H1 (cell line): ENCODE measurements around the gene ACVR1. TPM values are rescaled to one million over a fixed set of nuclear protein-coding genes. Genes with fewer than 3 reads are reported as not detected.

Experiments
- CTCF ChIA-PET: fragments of 300-600 bp; sonication (Branson Sonifier 250); formaldehyde crosslinking; loops from one replicate; lab custom pipeline; 2021; ENCODE audit not compliant: partially characterized antibody; lab: Charles Lee
- POLR2A ChIA-PET: fragments of 300-600 bp; sonication (Branson Sonifier 250); formaldehyde crosslinking; loops from one replicate; lab custom pipeline; 2021; ENCODE audit warnings: inconsistent platforms; ENCODE audit not compliant: partially characterized antibody; lab: Charles Lee
- DNase-seq, 2 experiments: peaks; one replicate each; pipeline versions ENCODE4 v3.0.0 to v3.0.0-alpha.2; 2010 to 2022; ENCODE audit warnings: low spot score in 2 of 2, low read depth in 1 of 2, mixed read lengths in 1 of 2
- FAIRE-seq: peaks from 2 replicates; lab custom pipeline; 2011; peaks lifted over from hg19 to GRCh38; lab: Jason Lieb, UNC
- H2AFZ ChIP-seq: 2 replicates; pipeline ENCODE4 v1.8.1; 2012; ENCODE audit warnings: low read length, inconsistent platforms
- H2AK5ac ChIP-seq: 2 replicates; pipeline ENCODE4 v1.6.1; 2013; ENCODE audit warnings: low read depth, low read length
- H2BK120ac ChIP-seq: replicated peaks from 2 replicates; pipeline ENCODE3; 2013; ENCODE audit warnings: low read depth, low read length, inconsistent platforms
- H2BK12ac ChIP-seq: 2 replicates; pipeline ENCODE4 v1.6.1; 2013; ENCODE audit warnings: low read depth, low read length
- H2BK15ac ChIP-seq: 2 replicates; pipeline ENCODE4 v1.6.1; 2013; ENCODE audit warnings: low read length
- H2BK20ac ChIP-seq: 2 replicates; pipeline ENCODE4 v1.6.1; 2013; ENCODE audit warnings: low read length
- H2BK5ac ChIP-seq: 2 replicates; pipeline ENCODE4 v1.6.1; 2013; ENCODE audit warnings: low read depth, low read length
- H3K14ac ChIP-seq: 2 replicates; pipeline ENCODE4 v1.6.1; 2013; ENCODE audit warnings: inconsistent platforms; ENCODE audit not compliant: insufficient read length
- H3K18ac ChIP-seq: 2 replicates; pipeline ENCODE4 v1.6.1; 2013; ENCODE audit warnings: low read length; ENCODE audit errors: extremely low read depth
- H3K23ac ChIP-seq: 2 replicates; pipeline ENCODE4 v1.6.1; 2013; ENCODE audit warnings: inconsistent platforms; ENCODE audit not compliant: insufficient read length
- H3K23me2 ChIP-seq: 2 replicates; pipeline ENCODE4 v1.6.1; 2013; ENCODE audit warnings: low read depth, low read length
- H3K27ac ChIP-seq: 2 replicates; pipeline ENCODE4 v1.6.1; 2011; ENCODE audit warnings: low read depth, low read length, inconsistent platforms
- H3K27me3 ChIP-seq, 4 experiments: replicated peaks in 1 of 4; 1 replicate in 1 of 4; 2 replicates in 3 of 4; pipeline versions ENCODE4 v1.6.1 to v1.8.1; 2011 to 2013; ENCODE audit warnings: low read length in 3 of 4, mild to moderate bottlenecking in 3 of 4, inconsistent platforms in 2 of 4, mixed read lengths in 2 of 4, moderate library complexity in 1 of 4; ENCODE audit not compliant: control insufficient read depth in 3 of 4, insufficient read depth in 3 of 4; ENCODE audit errors: extremely low read depth in 1 of 4
- H3K36me3 ChIP-seq, 4 experiments: 2 replicates each; pipeline versions ENCODE4 v1.6.1 to v1.8.1; 2011 to 2013; ENCODE audit warnings: mild to moderate bottlenecking in 4 of 4, low read length in 3 of 4, moderate library complexity in 2 of 4, control low read depth in 1 of 4, inconsistent platforms in 1 of 4; ENCODE audit not compliant: insufficient read depth in 4 of 4, control insufficient read depth in 2 of 4
- H3K4ac ChIP-seq: replicated peaks from 2 replicates; pipeline ENCODE3; 2013; ENCODE audit warnings: low read length, low read depth, mixed read lengths, inconsistent platforms; ENCODE audit not compliant: insufficient read length
- H3K4me1 ChIP-seq, 4 experiments: replicated peaks in 1 of 4; 1 replicate in 1 of 4; 2 replicates in 3 of 4; pipeline versions ENCODE4 v1.6.1 to v1.8.1; 2011 to 2013; ENCODE audit warnings: low read length in 3 of 4, inconsistent platforms in 2 of 4, mixed read lengths in 1 of 4; ENCODE audit not compliant: insufficient read depth in 4 of 4, control insufficient read depth in 3 of 4
- H3K4me2 ChIP-seq, 2 experiments: 2 replicates each; pipeline versions ENCODE4 v1.6.1 to v1.8.1; 2011 to 2013; ENCODE audit warnings: low read depth in 2 of 2, low read length in 2 of 2, control low read depth in 1 of 2, inconsistent platforms in 1 of 2, mild to moderate bottlenecking in 1 of 2; ENCODE audit not compliant: insufficient read depth in 1 of 2
- H3K4me3 ChIP-seq, 4 experiments: fragments of 200-600, 300-600 bp in 1 of 4; sonication (generic), shearing (Covaris generic), sonication (Bioruptor Twin) in 1 of 4; 2 replicates each; pipeline versions ENCODE4 v1.5.1 to v1.8.1; 2011 to 2016; ENCODE audit warnings: low read length in 4 of 4, low read depth in 3 of 4, control low read depth in 2 of 4, inconsistent platforms in 2 of 4, mild to moderate bottlenecking in 2 of 4, mixed read lengths in 1 of 4, moderate library complexity in 1 of 4; ENCODE audit not compliant: insufficient read depth in 2 of 4; ENCODE audit errors: extremely low read depth in 1 of 4
- H3K56ac ChIP-seq: replicated peaks from 2 replicates; pipeline ENCODE3; 2013; ENCODE audit warnings: low read depth, mild to moderate bottlenecking, mixed read lengths, low read length, inconsistent platforms; ENCODE audit not compliant: insufficient read length
- H3K79me1 ChIP-seq: 2 replicates; pipeline ENCODE4 v1.6.1; 2013; ENCODE audit warnings: low read depth, low read length, control low read depth
- H3K79me2 ChIP-seq, 2 experiments: 2 replicates each; pipeline versions ENCODE4 v1.6.1 to v1.8.1; 2012 to 2013; ENCODE audit warnings: low read length in 2 of 2, mild to moderate bottlenecking in 2 of 2, inconsistent platforms in 1 of 2; ENCODE audit not compliant: insufficient read depth in 2 of 2, control insufficient read depth in 1 of 2
- H3K9ac ChIP-seq, 4 experiments: replicated peaks in 1 of 4; 1 replicate in 1 of 4; 2 replicates in 3 of 4; pipeline versions ENCODE4 v1.6.1 to v1.8.1; 2011 to 2013; ENCODE audit warnings: low read depth in 3 of 4, low read length in 3 of 4, control low read depth in 2 of 4, mild to moderate bottlenecking in 2 of 4, moderate library complexity in 2 of 4, inconsistent platforms in 1 of 4; ENCODE audit errors: extremely low read depth in 1 of 4
- H3K9me3 ChIP-seq, 2 experiments: 2 replicates each; pipeline versions ENCODE4 v1.6.1 to v1.8.1; 2012 to 2013; ENCODE audit warnings: mild to moderate bottlenecking in 2 of 2, moderate library complexity in 2 of 2, control low read depth in 1 of 2, inconsistent platforms in 1 of 2, low read depth in 1 of 2, low read length in 1 of 2, mixed read lengths in 1 of 2; ENCODE audit not compliant: insufficient read depth in 2 of 2
- H4K20me1 ChIP-seq, 2 experiments: replicated peaks in 1 of 2; 2 replicates each; pipeline versions ENCODE3 to v1.8.1; 2011 to 2013; ENCODE audit warnings: inconsistent platforms in 2 of 2, low read length in 2 of 2, mild to moderate bottlenecking in 1 of 2; ENCODE audit not compliant: insufficient read depth in 2 of 2, control insufficient read depth in 1 of 2
- H4K5ac ChIP-seq: 2 replicates; pipeline ENCODE4 v1.6.1; 2013; ENCODE audit warnings: low read length, low read depth, mixed read lengths, inconsistent platforms; ENCODE audit not compliant: insufficient read length
- H4K8ac ChIP-seq: 2 replicates; pipeline ENCODE4 v1.8.0; 2013; ENCODE audit warnings: mild to moderate bottlenecking, moderate library complexity, low read length, inconsistent platforms; ENCODE audit not compliant: insufficient read depth; ENCODE audit errors: extremely low read depth
- H4K91ac ChIP-seq: replicated peaks from 2 replicates; pipeline ENCODE3; 2013; ENCODE audit warnings: low read length, mixed read lengths, inconsistent platforms; ENCODE audit not compliant: insufficient read length
- KDM5A ChIP-seq: fragments of 200-600 bp; IDR thresholded peaks from 2 replicates; pipeline ENCODE4 v1.7.1; 2012; ENCODE audit warnings: mild to moderate bottlenecking, low read length, inconsistent platforms, mixed read lengths
- RAD21 ChIP-seq, 2 experiments: IDR thresholded peaks in 1 of 2; conservative IDR thresholded peaks in 1 of 2; 2 replicates each; pipeline ENCODE4 v1.6.1; 2011; ENCODE audit warnings: low read depth in 2 of 2, low read length in 2 of 2, improper control_type of control experiment in 1 of 2, inconsistent platforms in 1 of 2, mild to moderate bottlenecking in 1 of 2, moderate library complexity in 1 of 2
- WGBS, 2 experiments: shearing (Covaris generic) in 1 of 2; methylation state at CpG; one replicate each; pipeline versions ENCODE4 v1.1.6 to v1.1.7; 2013 to 2015; ENCODE audit warnings: low lambda C conversion rate in 2 of 2, mixed read lengths in 2 of 2, inconsistent platforms in 1 of 2, low coverage in 1 of 2, missing lambda C conversion rate in 1 of 2; ENCODE audit not compliant: insufficient replicate concordance in 2 of 2, insufficient coverage in 1 of 2, insufficient read length in 1 of 2; ENCODE audit errors: extremely low coverage in 1 of 2, missing lambda C conversion rate in 1 of 2; 5-methylcytosine and 5-hydroxymethylcytosine counted together
- polyA plus RNA-seq, 7 experiments: library from polyadenylated mRNA; depleted of rRNA in 3 of 7; stranded (reverse) in 5 of 7; unstranded in 2 of 7; fragments of >200 nt in 5 of 7; fragments of 200-250 nt in 2 of 7; gene quantifications; 1 replicate in 5 of 7; 2 replicates in 1 of 7; 4 replicates in 1 of 7; pipeline versions ENCODE4 v1.2.1 to v1.2.3, GENCODE V29; 2011 to 2013; ENCODE audit warnings: missing spikeins in 2 of 7, mixed read lengths in 2 of 7
- total RNA-seq: library from RNA; stranded (reverse); fragmentation: NEBNext Ultra II Directional; extraction: Animal tissue kit (Norgen Biotek cat#: 25700); gene quantifications from 2 replicates; pipeline ENCODE4 v1.2.1, GENCODE V29; 2021

Gene ACVR1
- total and polyA plus RNA-seq, 2 of the 8 experiments (the other 6 are each of a cell fraction or from before 2014, with no cell fraction given), result 8.5 to 17.7 TPM

GRCh38 chr2:157760949-157761348 is 115.2 kb downstream of the ACVR1 start:
- Histone ChIP-seq H3K18ac (no peak overlapping the region), H3K4ac (no peak overlapping the region), H3K4me3 (no peak overlapping the region), H3K56ac (no peak overlapping the region), H2BK20ac (peak overlapping the region; percentile 68), H3K36me3 (peaks cover 4 to 13% (median 6%) of the 10 kb centered on the region in 4 experiments; a peak in 4 of 8 replicates), H3K4me1 (peaks cover 0 to 3% (median 1%) of the 10 kb centered on the region in 4 experiments; a peak in 4 of 7 replicates), H2BK120ac (peak overlapping the region; percentile 51), H3K23me2 (no peaks in the 10 kb centered on the region; the same call in 1 of the 2 replicates), H2BK5ac (no peak overlapping the region), H3K23ac (no peak overlapping the region), H2AK5ac (no peak overlapping the region), H3K27ac (no peak overlapping the region), H4K8ac (no peak overlapping the region), H2AFZ (no peak overlapping the region), H3K27me3 (no peaks in the 10 kb centered on the region), H3K79me2 (peaks cover 0 to 1% of the 10 kb centered on the region in 2 experiments; a peak in 1 of 4 replicates), H2BK12ac (0 out of 2 replicates have a peak overlapping the region, but pooled peaks have one; percentile 10), H3K9ac (no peak overlapping the region), H3K14ac (no peak overlapping the region), H3K9me3 (0 out of 4 replicates have a peak, but pooled peaks cover 0 to 2% of the 10 kb centered on the region in 2 experiments), H2BK15ac (no peak overlapping the region), H3K4me2 (no peak overlapping the region), H4K5ac (no peak overlapping the region)
- FAIRE-seq (peak; percentile 58), DNase-seq (no peak)
- POLR2A ChIA-PET, result no interaction called here
- WGBS, 2 experiments, result 76% methylated on average over 5 of the region's 5 CpGs; no CpG with 5 or more reads in 1 of the 2 experiments
- CTCF ChIA-PET, result interaction anchor here (0.7 to 2.6 kb wide), 4 partner anchors 9 to 256 kb away, joined by 3 to 18 read pairs (median 3); no protein-coding TSS in a partner anchor
- TF ChIP-seq RAD21 (IDR thresholded peaks at IDR 0.05 in 1 of 2, conservative IDR thresholded peaks at IDR 0.05 in 1 of 2; ENCODE audit: low read depth in 2 of 2, low read length in 2 of 2) (peak; percentile 36 to 48; a peak in 3 of 4 replicates), KDM5A (no peak)
- TF ChIP-seq, all 59 proteins: peak for 1
- H4K20me1 ChIP-seq, result no peaks in the 10 kb centered on the region
- H4K91ac ChIP-seq, result no peak overlapping the region
- H3K79me1 ChIP-seq, result no peaks in the 10 kb centered on the region
